SK-N-MC (cell line): ENCODE results near the gene ARHGAP24.

Experiments used
- DNase-seq: peaks from one replicate; pipeline ENCODE4 v3.0.0-alpha.2; 2011; ENCODE audit warnings: low read depth, low spot score
- H3K27ac ChIP-seq: fragments of 200-600 bp; sonication (generic); 2 replicates; pipeline ENCODE4 v1.5.1; 2016; ENCODE audit warnings: mixed run types
- H3K36me3 ChIP-seq: fragments of 200-600 bp; sonication (generic); 2 replicates; pipeline ENCODE4 v1.6.1; 2017; ENCODE audit warnings: antibody characterized with exemption, low read length, mixed read lengths; ENCODE audit not compliant: insufficient read depth
- H3K4me3 ChIP-seq: fragments of 200-600 bp; sonication (generic); 2 replicates; pipeline ENCODE4 v1.5.1; 2016
- H3K9ac ChIP-seq: fragments of 200-600 bp; sonication (generic); 2 replicates; pipeline ENCODE4 v1.8.0; 2017; ENCODE audit warnings: mixed run types, mixed read lengths; ENCODE audit not compliant: insufficient read length
- H3K9me3 ChIP-seq: fragments of 200-600 bp; sonication (generic); 2 replicates; pipeline ENCODE4 v1.6.1; 2017; ENCODE audit warnings: low read depth, mild to moderate bottlenecking, antibody characterized with exemption, low read length, moderate library complexity, mixed read lengths
- EZH2 ChIP-seq: fragments of 200-600 bp; sonication (generic); IDR thresholded peaks from one replicate; pipeline ENCODE4 v1.6.1; 2017; ENCODE audit warnings: antibody characterized with exemption
- FOXP2 ChIP-seq: optimal IDR thresholded peaks from 2 replicates; pipeline ENCODE3; 2011; ENCODE audit warnings: mild to moderate bottlenecking, moderate library complexity; ENCODE audit not compliant: insufficient read depth; ENCODE audit errors: extremely low read length, control extremely low read depth
- POLR2AphosphoS5 ChIP-seq: IDR thresholded peaks from 2 replicates; pipeline ENCODE4 v1.6.1; 2012; ENCODE audit warnings: mild to moderate bottlenecking, low read depth, low read length, borderline replicate concordance

Gene ARHGAP24

GRCh38 chr4:85740431-85740861, 265.5 kb downstream of the ARHGAP24 start:
- TF ChIP-seq EZH2 (no peak), POLR2AphosphoS5 (no peak), FOXP2 (no peak)
- H3K36me3 ChIP-seq, result no peaks in the 10 kb centered on the region
- no peak for DNase-seq
- no peak overlapping the region for H3K27ac ChIP-seq
- no peaks in the 10 kb centered on the region for H3K9me3 ChIP-seq
- H3K9ac ChIP-seq, result no peak overlapping the region
- no peak overlapping the region for H3K4me3 ChIP-seq

DNA sequence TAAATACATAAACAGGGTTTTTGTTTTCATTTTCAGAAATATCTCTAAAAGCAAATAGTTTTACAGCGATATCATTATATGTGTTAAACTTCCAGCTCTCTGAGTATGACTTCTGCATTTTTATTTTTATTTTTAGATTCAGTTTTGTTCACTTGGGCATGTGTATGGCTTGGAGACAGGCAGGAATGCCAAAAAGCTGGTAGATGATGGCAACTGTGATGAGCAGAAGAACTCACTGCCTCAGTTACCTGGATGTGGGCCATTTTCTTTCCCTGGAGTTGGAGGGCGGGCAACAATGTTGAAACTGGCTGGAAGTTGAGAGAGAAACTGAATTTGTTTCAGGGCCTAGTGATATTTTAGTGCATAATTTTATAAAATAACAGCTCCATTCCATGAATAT, 266.4 kb downstream of the ARHGAP24 start:
- TF ChIP-seq EZH2, result no peak
- TF ChIP-seq FOXP2, result no peak
- TF ChIP-seq POLR2AphosphoS5, result no peak
- no peak for DNase-seq
- no peak overlapping the region for H3K4me3 ChIP-seq
- H3K9me3 ChIP-seq, result no peaks in the 10 kb centered on the region
- H3K9ac ChIP-seq, result no peak overlapping the region
- H3K27ac ChIP-seq, result no peak overlapping the region
- H3K36me3 ChIP-seq, result no peaks in the 10 kb centered on the region

DNA sequence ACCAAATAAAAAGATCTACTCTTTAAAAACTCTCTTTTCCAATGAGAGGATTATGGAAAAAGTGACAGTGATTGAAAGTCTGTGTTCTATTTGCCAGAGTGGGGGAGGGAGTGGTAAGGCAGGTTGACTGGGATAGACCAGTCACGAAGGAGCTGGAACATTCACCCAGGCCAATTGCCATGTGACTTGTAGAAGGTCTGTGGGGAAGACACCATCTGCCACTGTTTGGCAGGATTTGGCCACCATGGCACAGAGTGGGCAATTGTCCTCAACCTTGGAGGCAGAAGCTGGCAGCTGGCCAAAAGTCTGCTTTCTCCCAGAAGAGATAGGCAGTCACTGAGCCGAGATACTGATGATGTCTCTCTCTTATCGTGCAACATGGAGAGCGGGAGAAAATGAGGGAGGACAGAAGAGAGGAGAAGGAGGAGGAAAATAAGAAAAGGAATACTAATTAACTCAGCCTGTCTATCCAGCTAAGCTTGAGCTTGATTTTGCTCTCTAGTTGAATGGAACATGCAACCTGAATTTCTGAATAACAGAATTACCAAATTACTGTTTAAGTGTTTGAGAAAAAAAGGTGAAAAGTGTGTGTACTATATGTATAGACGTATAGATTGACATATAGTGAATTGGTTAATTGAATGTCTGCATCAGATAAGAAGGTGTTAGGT, 267.1 kb downstream of the ARHGAP24 start:
- Histone ChIP-seq H3K4me3 (no peak overlapping the region), H3K9ac (no peak overlapping the region), H3K9me3 (no peaks in the 10 kb centered on the region), H3K27ac (no peak overlapping the region), H3K36me3 (no peaks in the 10 kb centered on the region)
- DNase-seq, result no peak
- TF ChIP-seq EZH2, result no peak
- TF ChIP-seq POLR2AphosphoS5, result no peak
- TF ChIP-seq FOXP2, result no peak

GRCh38 chr4:85744950-85745349, 270.0 kb downstream of the ARHGAP24 start:
- H3K9ac ChIP-seq, result no peak overlapping the region
- DNase-seq, result no peak
- H3K36me3 ChIP-seq, result no peaks in the 10 kb centered on the region
- H3K9me3 ChIP-seq, result no peaks in the 10 kb centered on the region
- H3K27ac ChIP-seq, result no peak overlapping the region
- H3K4me3 ChIP-seq, result no peak overlapping the region
- TF ChIP-seq POLR2AphosphoS5, result no peak
- no peak for TF ChIP-seq EZH2
- TF ChIP-seq FOXP2, result no peak

GRCh38 chr4:85745939-85746338, 271.0 kb downstream of the ARHGAP24 start:
- no peak overlapping the region for H3K9ac ChIP-seq
- H3K9me3 ChIP-seq, result no peaks in the 10 kb centered on the region
- no peak overlapping the region for H3K27ac ChIP-seq
- no peaks in the 10 kb centered on the region for H3K36me3 ChIP-seq
- DNase-seq, result no peak
- H3K4me3 ChIP-seq, result no peak overlapping the region
- TF ChIP-seq POLR2AphosphoS5 (no peak), FOXP2 (no peak), EZH2 (no peak)

- peak; percentile 87 for DNase-seq
- H3K4me3 ChIP-seq, result no peak overlapping the region
- H3K36me3 ChIP-seq, result no peaks in the 10 kb centered on the region
- TF ChIP-seq POLR2AphosphoS5 (no peak), EZH2 (no peak), FOXP2 (no peak)
- peak overlapping the region; percentile 20 for H3K9ac ChIP-seq
- no peaks in the 10 kb centered on the region for H3K9me3 ChIP-seq
- H3K27ac ChIP-seq, result peak overlapping the region; percentile 6; the same call in 1 of the 2 replicates
These were observed 273.0 kb downstream of the ARHGAP24 start for GRCh38 chr4:85747882-85748491.

GRCh38 chr4:85748654-85749053, 273.7 kb downstream of the ARHGAP24 start:
- H3K27ac ChIP-seq, result no peak overlapping the region

GRCh38 chr4:85751866-85752265, 276.9 kb downstream of the ARHGAP24 start:
- no peak for DNase-seq
- Histone ChIP-seq H3K9me3 (no peaks in the 10 kb centered on the region), H3K9ac (no peak overlapping the region), H3K36me3 (no peaks in the 10 kb centered on the region), H3K4me3 (no peak overlapping the region), H3K27ac (no peak overlapping the region)
- TF ChIP-seq EZH2, result no peak
- no peak for TF ChIP-seq FOXP2
- no peak for TF ChIP-seq POLR2AphosphoS5

More at GRCh38 chr4:85748654-85749053, 273.7 kb downstream of the ARHGAP24 start:
- Histone ChIP-seq H3K9ac (no peak overlapping the region), H3K36me3 (no peaks in the 10 kb centered on the region), H3K9me3 (no peaks in the 10 kb centered on the region), H3K4me3 (no peak overlapping the region)
- DNase-seq, result peak; percentile 20
- TF ChIP-seq FOXP2 (no peak), EZH2 (no peak)
